ENCODE data around the gene TMEM266.

The TMEM266 gene

GRCh38 chr15:76163457-76164295 is 103.9 kb downstream of the TMEM266 start:
- DNase-seq: peak; percentile 61

GRCh38 chr15:76164602-76165001 is 104.8 kb downstream of the TMEM266 start:
- DNase-seq: no peak

- no peak for DNase-seq
Measured at GRCh38 chr15:76165951-76166350, 106.2 kb downstream of the TMEM266 start.

GRCh38 chr15:76168237-76168984 is 108.6 kb downstream of the TMEM266 start:
- DNase-seq: peak; percentile 50

GRCh38 chr15:76169018-76169417 is 109.2 kb downstream of the TMEM266 start:
- DNase-seq: no peak

- no peak for DNase-seq
Measured at GRCh38 chr15:76169911-76170800, 110.4 kb downstream of the TMEM266 start.

GRCh38 chr15:76172782-76173181 is 113.0 kb downstream of the TMEM266 start:
- DNase-seq: no peak

GRCh38 chr15:76173317-76173834 is 113.6 kb downstream of the TMEM266 start:
- DNase-seq: no peak

- no peak for DNase-seq
Measured at GRCh38 chr15:76174654-76175053, 114.9 kb downstream of the TMEM266 start.

- DNase-seq: no peak
Measured at GRCh38 chr15:76175442-76175841, 115.7 kb downstream of the TMEM266 start.

- no peak for DNase-seq
Measured at GRCh38 chr15:76176059-76176458, 116.3 kb downstream of the TMEM266 start.

- DNase-seq: no peak
Measured at GRCh38 chr15:76176487-76177085, 116.8 kb downstream of the TMEM266 start.

GRCh38 chr15:76177491-76178040 is 117.8 kb downstream of the TMEM266 start:
- DNase-seq: no peak

- no peak for DNase-seq
Measured at GRCh38 chr15:76178296-76179000, 118.7 kb downstream of the TMEM266 start.

- no peak for DNase-seq
Measured at GRCh38 chr15:76179023-76179422, 119.2 kb downstream of the TMEM266 start.

GRCh38 chr15:76180321-76180720 is 120.5 kb downstream of the TMEM266 start:
- no peak for DNase-seq

GRCh38 chr15:76181705-76182107 is 121.9 kb downstream of the TMEM266 start:
- DNase-seq: no peak

- DNase-seq: no peak
Measured at GRCh38 chr15:76183930-76184649, 124.3 kb downstream of the TMEM266 start.

- no peak for DNase-seq
Measured at GRCh38 chr15:76184650-76185035, 124.9 kb downstream of the TMEM266 start.

GRCh38 chr15:76185716-76186115 is 125.9 kb downstream of the TMEM266 start:
- peak; percentile 74 for DNase-seq

GRCh38 chr15:76187163-76187562 is 127.4 kb downstream of the TMEM266 start:
- no peak for DNase-seq
